B cell (primary cell): ENCODE data around the gene CASZ1. TPM values are rescaled to one million over a fixed set of nuclear protein-coding genes. Genes with fewer than 3 reads are reported as not detected.

Experiments
- ATAC-seq: fragments of 200-7000 bp; cut with Tn5 transposase; one replicate; pipeline ENCODE4 v1.10.0; 2021; ENCODE audit warnings: low read depth, mild to moderate bottlenecking, moderate number of reproducible peaks, moderate library complexity
- CTCF ChIA-PET: fragments of 350-600 bp; sonication (Branson Sonifier 250); formaldehyde crosslinking; loops from one replicate; lab custom pipeline; 2021; ENCODE audit warnings: antibody characterized with exemption, inconsistent platforms; lab: Charles Lee
- POLR2A ChIA-PET: fragments of 350-600 bp; sonication (Branson Sonifier 250); formaldehyde crosslinking; loops from one replicate; lab custom pipeline; 2021; ENCODE audit warnings: antibody characterized with exemption; lab: Charles Lee
- DNase-seq: peaks from one replicate; pipeline ENCODE4 v3.0.0; 2013
- H2AFZ ChIP-seq: 2 replicates; pipeline ENCODE4 v1.6.1; 2012; ENCODE audit warnings: mild to moderate bottlenecking, low read depth, low read length; ENCODE audit not compliant: insufficient read depth, poor library complexity, severe bottlenecking
- H3K27ac ChIP-seq, 2 donors: 1 replicate in 1 of 2; 2 replicates in 1 of 2; pipeline ENCODE4 v1.5.1; 2012 to 2013; ENCODE audit warnings: low read length in 2 of 2, mild to moderate bottlenecking in 2 of 2, moderate library complexity in 1 of 2
- H3K27me3 ChIP-seq, 4 experiments: fragments of 200-600 bp in 1 of 4; sonication (generic) in 1 of 4; replicated peaks in 1 of 4; 1 replicate in 2 of 4; 2 replicates in 2 of 4; pipeline versions ENCODE4 v1.6.1 to v1.7.0; 2013 to 2016; ENCODE audit warnings: low read length in 3 of 4, mild to moderate bottlenecking in 2 of 4, mixed read lengths in 1 of 4, moderate library complexity in 1 of 4; ENCODE audit not compliant: insufficient read depth in 4 of 4, control insufficient read depth in 3 of 4; ENCODE audit errors: control extremely low read depth in 1 of 4
- H3K36me3 ChIP-seq, 2 experiments: replicated peaks in 1 of 2; 1 replicate in 1 of 2; 2 replicates in 1 of 2; pipeline versions ENCODE4 v1.6.1 to v1.7.1; 2013; ENCODE audit warnings: low read length in 1 of 2; ENCODE audit not compliant: insufficient read depth in 2 of 2, control insufficient read depth in 1 of 2; ENCODE audit errors: control extremely low read depth in 1 of 2, extremely low read depth in 1 of 2
- H3K4me1 ChIP-seq, 2 donors: fragments of 200-600 bp in 1 of 2; sonication (generic) in 1 of 2; 1 replicate in 1 of 2; 2 replicates in 1 of 2; pipeline versions ENCODE4 v1.5.1 to v1.6.1; 2013 to 2017; ENCODE audit warnings: low read length in 2 of 2; ENCODE audit not compliant: control insufficient read depth in 2 of 2, insufficient read depth in 2 of 2
- H3K4me2 ChIP-seq: replicated peaks from 2 replicates; pipeline ENCODE3; 2012; ENCODE audit warnings: mild to moderate bottlenecking, low read depth, low read length; ENCODE audit not compliant: poor library complexity, severe bottlenecking
- H3K4me3 ChIP-seq, 5 experiments: fragments of 200-600 bp in 1 of 5; sonication (generic) in 1 of 5; 1 replicate in 3 of 5; 2 replicates in 2 of 5; pipeline versions ENCODE4 v1.5.1 to v1.7.0; 2011 to 2016; ENCODE audit warnings: low read length in 4 of 5, mild to moderate bottlenecking in 4 of 5, low read depth in 2 of 5, control low read depth in 1 of 5, moderate library complexity in 1 of 5; ENCODE audit not compliant: insufficient read depth in 1 of 5; ENCODE audit errors: control extremely low read depth in 1 of 5, extremely low read depth in 1 of 5
- H3K79me2 ChIP-seq: fragments of 200-600 bp; sonication (generic); one replicate; pipeline ENCODE4 v1.6.0; 2016; ENCODE audit warnings: low read length; ENCODE audit not compliant: control insufficient read depth, insufficient read depth
- H3K9ac ChIP-seq: fragments of 200-600 bp; sonication (generic); 2 replicates; pipeline ENCODE4 v1.6.1; 2017; ENCODE audit warnings: mild to moderate bottlenecking, low read length, moderate library complexity
- H3K9me3 ChIP-seq, 3 donors: one replicate each; pipeline versions ENCODE4 v1.6.1 to v1.7.1; 2013; ENCODE audit warnings: low read length in 2 of 3; ENCODE audit not compliant: control insufficient read depth in 2 of 3, insufficient read depth in 1 of 3; ENCODE audit errors: control extremely low read depth in 1 of 3
- H4K20me1 ChIP-seq: 2 replicates; pipeline ENCODE4 v1.6.0; 2012; ENCODE audit warnings: mild to moderate bottlenecking, low read length; ENCODE audit not compliant: insufficient read depth, control insufficient read depth, poor library complexity, severe bottlenecking
- H3K27ac Mint-ChIP-seq: one replicate; pipeline ENCODE4 v1.8.0; 2021; ENCODE audit warnings: mixed read lengths
- H3K27me3 Mint-ChIP-seq: one replicate; pipeline ENCODE4 v1.8.0; 2021; ENCODE audit warnings: mixed read lengths
- H3K4me1 Mint-ChIP-seq: one replicate; pipeline ENCODE4 v1.8.0; 2021; ENCODE audit warnings: mixed read lengths
- H3K4me3 Mint-ChIP-seq: one replicate; pipeline ENCODE4 v1.8.0; 2021; ENCODE audit warnings: mixed read lengths
- H3K9me3 Mint-ChIP-seq: one replicate; pipeline ENCODE4 v1.8.0; 2022; ENCODE audit warnings: mixed read lengths; ENCODE audit not compliant: insufficient read depth
- EZH2 ChIP-seq: IDR thresholded peaks from 2 replicates; pipeline ENCODE4 v1.6.1; 2012; ENCODE audit warnings: borderline replicate concordance, low read depth, mild to moderate bottlenecking, moderate library complexity, low read length; ENCODE audit not compliant: insufficient read depth, poor library complexity, severe bottlenecking
- WGBS: methylation state at CpG from one replicate; pipeline ENCODE4 v1.1.5; 2013; ENCODE audit warnings: missing lambda C conversion rate; ENCODE audit not compliant: insufficient coverage; 5-methylcytosine and 5-hydroxymethylcytosine counted together
- intact Hi-C: fragments of 100-400 bp; cut with micrococcal nuclease; formaldehyde crosslinking; loops from one replicate; pipeline ENCODE4 v1.10.0; 2022
- polyA plus RNA-seq: library from polyadenylated mRNA; depleted of rRNA; stranded (reverse); fragments of >200 nt; gene quantifications from 2 replicates; pipeline ENCODE4 v1.2.3, GENCODE V29; 2012
- total RNA-seq, 2 donors: library from RNA; stranded (reverse); fragments of 120-200 nt in 1 of 2; gene quantifications; 1 replicate in 1 of 2; 2 replicates in 1 of 2; pipeline versions ENCODE4 v1.2.3 to v1.2.4, GENCODE V29; 2013 to 2022
- TF ChIP-seq, protein P1 (sequence below): fragments of 200-600 bp; IDR thresholded peaks from one replicate; pipeline ENCODE4 v1.8.0; 2022; ENCODE audit warnings: antibody characterized with exemption, mild to moderate bottlenecking

Gene CASZ1
- total and polyA plus RNA-seq, 2 donors (not counting 1 experiment from before 2014, with no cell fraction given), result 9.5 to 27.2 TPM

DNA sequence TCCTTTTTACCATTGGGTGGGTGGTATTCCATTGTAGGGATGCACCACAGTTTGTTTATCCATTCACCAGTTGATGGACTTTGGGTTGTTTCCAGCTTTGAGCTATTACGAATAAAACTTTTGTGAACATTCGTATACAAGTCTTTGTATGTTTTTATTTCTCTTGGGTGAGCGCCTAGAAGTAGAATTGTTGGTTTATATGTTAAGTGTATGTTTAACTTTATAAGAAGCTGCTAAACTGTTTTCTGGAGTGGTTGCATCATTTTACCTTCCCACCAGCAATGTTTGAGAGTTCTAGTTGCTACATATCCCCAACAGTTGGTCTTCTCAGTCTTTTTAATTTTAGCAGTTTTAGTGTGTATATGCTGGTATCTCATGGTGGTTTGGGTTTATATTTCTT is 189.2 kb downstream of the CASZ1 start:
- CTCF ChIA-PET, result no interaction called here
- Histone ChIP-seq H3K79me2 (no peaks in the 10 kb centered on the region), H3K4me3 (no peak overlapping the region), H3K9me3 (no peaks in the 10 kb centered on the region), H3K27me3 (no peaks in the 10 kb centered on the region), H4K20me1 (peaks cover 3% of the 10 kb centered on the region), H3K36me3 (no peaks in the 10 kb centered on the region), H3K4me1 (no peaks in the 10 kb centered on the region), H3K9ac (no peak overlapping the region), H3K27ac (no peak overlapping the region), H2AFZ (no peak overlapping the region), H3K4me2 (no peak overlapping the region)
- ATAC-seq, result no peak
- intact Hi-C loops, result no loop called here
- POLR2A ChIA-PET, result no interaction called here
- no CpG with 5 or more reads among the region's 3 CpGs for WGBS
- no peak overlapping the region for H3K27ac Mint-ChIP-seq
- TF ChIP-seq EZH2, result no peak
- TF ChIP-seq, protein P1, sequence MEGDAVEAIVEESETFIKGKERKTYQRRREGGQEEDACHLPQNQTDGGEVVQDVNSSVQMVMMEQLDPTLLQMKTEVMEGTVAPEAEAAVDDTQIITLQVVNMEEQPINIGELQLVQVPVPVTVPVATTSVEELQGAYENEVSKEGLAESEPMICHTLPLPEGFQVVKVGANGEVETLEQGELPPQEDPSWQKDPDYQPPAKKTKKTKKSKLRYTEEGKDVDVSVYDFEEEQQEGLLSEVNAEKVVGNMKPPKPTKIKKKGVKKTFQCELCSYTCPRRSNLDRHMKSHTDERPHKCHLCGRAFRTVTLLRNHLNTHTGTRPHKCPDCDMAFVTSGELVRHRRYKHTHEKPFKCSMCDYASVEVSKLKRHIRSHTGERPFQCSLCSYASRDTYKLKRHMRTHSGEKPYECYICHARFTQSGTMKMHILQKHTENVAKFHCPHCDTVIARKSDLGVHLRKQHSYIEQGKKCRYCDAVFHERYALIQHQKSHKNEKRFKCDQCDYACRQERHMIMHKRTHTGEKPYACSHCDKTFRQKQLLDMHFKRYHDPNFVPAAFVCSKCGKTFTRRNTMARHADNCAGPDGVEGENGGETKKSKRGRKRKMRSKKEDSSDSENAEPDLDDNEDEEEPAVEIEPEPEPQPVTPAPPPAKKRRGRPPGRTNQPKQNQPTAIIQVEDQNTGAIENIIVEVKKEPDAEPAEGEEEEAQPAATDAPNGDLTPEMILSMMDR, result no peak
- no peaks in the 10 kb centered on the region for H3K4me1 Mint-ChIP-seq
- no peak for DNase-seq
- H3K4me3 Mint-ChIP-seq, result no peak overlapping the region
- no peaks in the 10 kb centered on the region for H3K27me3 Mint-ChIP-seq
- H3K9me3 Mint-ChIP-seq, result no peaks in the 10 kb centered on the region

DNA sequence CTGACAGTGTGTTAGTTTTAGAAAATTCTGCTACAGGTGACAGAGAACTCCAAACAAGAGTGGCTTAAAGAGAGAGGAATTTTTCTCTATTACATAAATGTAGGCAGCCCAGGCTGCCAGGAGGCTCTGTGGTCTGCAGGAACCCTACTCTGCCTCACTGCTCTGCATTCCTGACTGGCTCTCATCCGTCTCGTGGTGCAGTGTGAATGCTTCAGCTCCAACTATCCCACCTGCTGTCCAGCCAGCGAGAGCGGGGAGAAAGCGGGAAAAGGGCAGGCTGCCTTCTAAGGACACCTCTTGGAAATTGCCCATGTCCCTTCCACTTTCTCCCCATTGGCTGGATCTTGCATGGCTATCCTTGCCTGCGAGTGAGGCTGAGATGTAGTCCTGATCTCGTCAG is 190.4 kb downstream of the CASZ1 start:
- H3K79me2 ChIP-seq, result no peaks in the 10 kb centered on the region
- H3K4me1 ChIP-seq, result no peaks in the 10 kb centered on the region
- Mint-ChIP-seq H3K4me3 (no peak overlapping the region), H3K27ac (no peak overlapping the region), H3K27me3 (no peaks in the 10 kb centered on the region), H3K9me3 (no peaks in the 10 kb centered on the region), H3K4me1 (no peaks in the 10 kb centered on the region)
- no peak overlapping the region for H3K4me2 ChIP-seq
- POLR2A ChIA-PET, result no interaction called here
- peaks cover 0 to 8% of the 10 kb centered on the region in 2 experiments for H3K36me3 ChIP-seq
- no peak overlapping the region for H3K4me3 ChIP-seq
- TF ChIP-seq EZH2, result no peak
- TF ChIP-seq, protein P1, result no peak
- ATAC-seq (no peak), DNase-seq (no peak)
- CTCF ChIA-PET, result interaction anchor here (0.5 kb wide), 1 partner anchor 336 kb away, joined by 3 read pairs; no protein-coding TSS in a partner anchor
- WGBS, result 97% methylated on average over 6 of the region's 7 CpGs
- no peak overlapping the region for H2AFZ ChIP-seq
- H3K27me3 ChIP-seq, result no peaks in the 10 kb centered on the region
- H4K20me1 ChIP-seq, result no peaks in the 10 kb centered on the region
- H3K9ac ChIP-seq, result no peak overlapping the region
- intact Hi-C loops, result no loop called here
- H3K27ac ChIP-seq, result no peak overlapping the region
- no peaks in the 10 kb centered on the region for H3K9me3 ChIP-seq
